ENCODE results near the gene UCK1. TPM values are rescaled to one million over a fixed set of nuclear protein-coding genes. Genes with fewer than 3 reads are reported as not detected.

Gene UCK1
- total and polyA plus RNA-seq, 10 of the 15 experiments (the other 5 are each of a cell fraction or from before 2014, with no cell fraction given): 0.31 to 27.0 (median 18.7) TPM

DNA sequence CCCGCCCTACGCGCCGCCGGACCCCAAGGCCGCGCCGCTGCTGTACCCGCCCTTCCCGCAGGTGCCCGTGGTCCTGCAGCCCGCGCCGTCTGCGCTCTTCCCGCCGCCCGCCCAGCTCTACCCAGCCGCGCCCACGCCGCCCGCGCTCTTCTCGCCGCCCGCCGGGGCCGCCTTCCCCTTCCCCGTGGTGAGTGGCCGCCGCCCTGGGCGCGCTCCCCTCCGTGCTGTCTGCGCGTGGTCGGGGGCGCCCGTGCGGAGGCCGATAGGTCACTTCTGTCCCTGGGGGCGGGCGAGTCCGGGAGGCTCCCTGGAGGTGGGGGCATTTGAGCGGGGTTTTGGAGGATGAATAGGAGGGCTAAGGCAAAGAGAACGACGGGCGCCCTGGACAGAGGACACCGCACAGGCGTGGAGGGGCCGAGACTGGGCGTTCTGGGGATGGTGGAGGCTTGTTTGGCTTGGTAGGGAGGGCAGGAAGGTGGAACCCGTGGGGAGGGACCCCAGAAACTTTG is 23.8 kb upstream of the UCK1 start:
- in situ Hi-C loops (cut with MboI) (no loop called here), intact Hi-C loops (cut with micrococcal nuclease; ENCODE audit: unreplicated experiment) (no loop called here)
- Histone ChIP-seq H3K27ac (ENCODE audit: control insufficient read depth, insufficient read depth) (no peak overlapping the region), H3K4me3 (no peak overlapping the region), H3K9ac (ENCODE audit: control insufficient read depth, insufficient read depth, low read length) (no peak overlapping the region), H3K36me3 (ENCODE audit: control insufficient read depth in 2 of 2, insufficient read depth in 2 of 2, low read length in 1 of 2) (no peaks in the 10 kb centered on the region), H4K20me1 (ENCODE audit: control insufficient read depth, insufficient read depth) (no peaks in the 10 kb centered on the region), H3K79me2 (ENCODE audit: control insufficient read depth, insufficient read depth, low read length) (no peaks in the 10 kb centered on the region), H2AFZ (ENCODE audit: control insufficient read depth, low read depth, low read length) (no peak overlapping the region), H3K27me3 (replicated peaks in 1 of 2; ENCODE audit: control insufficient read depth in 2 of 2, insufficient read depth in 2 of 2, low read length in 1 of 2) (no peaks in the 10 kb centered on the region), H3K4me2 (ENCODE audit: control insufficient read depth, insufficient read depth) (no peak overlapping the region), H3K4me1 (ENCODE audit: control insufficient read depth, insufficient read depth, low read length) (no peaks in the 10 kb centered on the region), H3K9me3 (replicated peaks; ENCODE audit: control insufficient read depth, insufficient read depth, low read length) (no peaks in the 10 kb centered on the region; the same call in 2 of the 3 replicates)
- no TSS peak for BruUV-seq (replicated peaks)
- ATAC-seq: no peak
- 53% methylated on average over 37 of the region's 54 CpGs for WGBS (ENCODE audit: insufficient coverage, insufficient replicate concordance, low lambda C conversion rate, missing lambda C conversion rate)
- ChIA-PET POLR2A (interaction anchor here (0.6 kb wide), 1 partner anchor 1299 kb away, joined by 4 read pairs; no protein-coding TSS in a partner anchor), SMC1A (ENCODE audit: uncharacterized antibody, unreplicated experiment) (no interaction called here), CTCF (no interaction called here), RAD21 (ENCODE audit: unreplicated experiment) (no interaction called here)
- no peak for DNase-seq (ENCODE audit: low read depth, low spot score)
- TF ChIP-seq CREM (IDR thresholded peaks at IDR 0.05; ENCODE audit: low read depth) (no peak), NR2F1 (conservative IDR thresholded peaks at IDR 0.05) (no peak), RUNX3 (IDR thresholded peaks at IDR 0.05; ENCODE audit: low read length) (no peak)
- TF ChIP-seq, protein P1, sequence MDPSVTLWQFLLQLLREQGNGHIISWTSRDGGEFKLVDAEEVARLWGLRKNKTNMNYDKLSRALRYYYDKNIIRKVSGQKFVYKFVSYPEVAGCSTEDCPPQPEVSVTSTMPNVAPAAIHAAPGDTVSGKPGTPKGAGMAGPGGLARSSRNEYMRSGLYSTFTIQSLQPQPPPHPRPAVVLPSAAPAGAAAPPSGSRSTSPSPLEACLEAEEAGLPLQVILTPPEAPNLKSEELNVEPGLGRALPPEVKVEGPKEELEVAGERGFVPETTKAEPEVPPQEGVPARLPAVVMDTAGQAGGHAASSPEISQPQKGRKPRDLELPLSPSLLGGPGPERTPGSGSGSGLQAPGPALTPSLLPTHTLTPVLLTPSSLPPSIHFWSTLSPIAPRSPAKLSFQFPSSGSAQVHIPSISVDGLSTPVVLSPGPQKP (IDR thresholded peaks at IDR 0.05; ENCODE audit: low read depth, low read length): no peak
- FAIRE-seq: no peak

DNA sequence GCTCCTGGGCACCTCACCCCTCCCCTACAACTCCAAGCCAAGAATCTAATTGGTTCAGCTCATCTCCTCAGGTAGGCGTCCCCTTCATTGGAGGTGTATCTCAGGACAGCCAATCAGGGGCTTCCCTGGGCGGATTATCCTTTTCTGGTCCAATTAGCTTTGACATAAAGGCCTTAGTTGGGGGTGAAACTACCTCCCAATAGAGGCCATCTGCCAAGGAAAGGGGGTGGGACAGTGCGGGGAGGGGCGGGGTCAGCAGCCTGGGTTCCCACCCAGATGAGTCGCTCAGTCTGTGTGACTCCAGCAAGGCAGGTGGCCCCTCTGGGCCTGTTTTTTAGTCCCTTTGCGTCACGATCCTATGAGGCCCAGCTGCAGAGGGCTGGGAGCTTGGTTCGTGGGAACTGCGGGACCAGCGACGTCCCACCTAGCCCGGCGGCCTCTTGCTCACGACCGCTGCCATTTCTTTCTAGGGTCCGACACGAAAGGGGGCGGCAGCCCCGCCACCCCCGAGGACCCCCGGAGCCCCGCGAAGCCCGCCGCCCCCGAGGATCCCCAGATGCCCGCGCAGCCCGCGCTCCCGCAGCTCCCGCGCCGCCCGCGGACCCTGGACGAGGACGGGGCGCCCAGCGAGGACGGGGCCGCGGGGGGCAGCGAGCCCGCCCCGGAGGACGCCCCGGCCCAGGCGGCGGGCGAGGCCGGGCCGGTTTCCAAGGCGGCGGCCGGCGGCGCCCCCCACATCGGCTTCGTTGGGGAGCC is 23.2 kb upstream of the UCK1 start:
- FAIRE-seq: no peak
- SMC1A ChIA-PET (ENCODE audit: uncharacterized antibody, unreplicated experiment): interaction anchor here (1.0 kb wide), 1 partner anchor 9 kb away, joined by 3 read pairs; the partner anchor contains the start of gene PRRT1B
- no peak overlapping the region for H3K4me3 ChIP-seq
- CTCF ChIA-PET: interaction anchor here (1.0 kb wide), 1 partner anchor 209 kb away, joined by 3 read pairs; no protein-coding TSS in a partner anchor
- H4K20me1 ChIP-seq (ENCODE audit: control insufficient read depth, insufficient read depth): no peaks in the 10 kb centered on the region
- no peaks in the 10 kb centered on the region; the same call in 2 of the 3 replicates for H3K9me3 ChIP-seq (replicated peaks; ENCODE audit: control insufficient read depth, insufficient read depth, low read length)
- no peaks in the 10 kb centered on the region for H3K4me1 ChIP-seq (ENCODE audit: control insufficient read depth, insufficient read depth, low read length)
- H3K36me3 ChIP-seq (ENCODE audit: control insufficient read depth in 2 of 2, insufficient read depth in 2 of 2, low read length in 1 of 2): no peaks in the 10 kb centered on the region
- in situ Hi-C loops (cut with MboI): no loop called here
- ATAC-seq: no peak
- intact Hi-C loops (cut with micrococcal nuclease; ENCODE audit: unreplicated experiment): no loop called here
- RAD21 ChIA-PET (ENCODE audit: unreplicated experiment): no interaction called here
- H3K27ac ChIP-seq (ENCODE audit: control insufficient read depth, insufficient read depth): no peak overlapping the region
- no peaks in the 10 kb centered on the region for H3K27me3 ChIP-seq (replicated peaks in 1 of 2; ENCODE audit: control insufficient read depth in 2 of 2, insufficient read depth in 2 of 2, low read length in 1 of 2)
- no peak overlapping the region for H3K9ac ChIP-seq (ENCODE audit: control insufficient read depth, insufficient read depth, low read length)
- BruUV-seq (replicated peaks): no TSS peak
- DNase-seq (ENCODE audit: low read depth, low spot score): no peak
- no peaks in the 10 kb centered on the region for H3K79me2 ChIP-seq (ENCODE audit: control insufficient read depth, insufficient read depth, low read length)
- POLR2A ChIA-PET: interaction anchor here (0.6 kb wide), 1 partner anchor 1298 kb away, joined by 4 read pairs; no protein-coding TSS in a partner anchor
- no peak overlapping the region for H2AFZ ChIP-seq (ENCODE audit: control insufficient read depth, low read depth, low read length)
- WGBS (ENCODE audit: insufficient coverage, insufficient replicate concordance, low lambda C conversion rate, missing lambda C conversion rate): 55% methylated on average over 6 of the region's 60 CpGs
- no peak overlapping the region for H3K4me2 ChIP-seq (ENCODE audit: control insufficient read depth, insufficient read depth)
- TF ChIP-seq RAD21 (IDR thresholded peaks at IDR 0.05; ENCODE audit: insufficient read depth, low read depth, low read length): no peak
- no peak for TF ChIP-seq POU2F2 (IDR thresholded peaks at IDR 0.05; ENCODE audit: borderline replicate concordance, low read depth, low read length)
- TF ChIP-seq HSF1 (IDR thresholded peaks at IDR 0.05; ENCODE audit: low read depth, low read length): no peak
- no peak for TF ChIP-seq MTA2 (IDR thresholded peaks at IDR 0.05; ENCODE audit: low read depth)
- TF ChIP-seq DPF2 (IDR thresholded peaks at IDR 0.05): no peak
- TF ChIP-seq KLF5 (IDR thresholded peaks at IDR 0.05; ENCODE audit: partially characterized antibody): no peak
- TF ChIP-seq, protein P1 (IDR thresholded peaks at IDR 0.05; ENCODE audit: low read depth, low read length): no peak
- no peak for TF ChIP-seq LARP7 (IDR thresholded peaks at IDR 0.05)
- no peak for TF ChIP-seq SPI1 (IDR thresholded peaks at IDR 0.05; ENCODE audit: borderline replicate concordance, insufficient read depth, low read depth, low read length)
- no peak for TF ChIP-seq RBBP5 (conservative IDR thresholded peaks at IDR 0.05)
- TF ChIP-seq CHD1 (IDR thresholded peaks at IDR 0.05; ENCODE audit: low read depth, low read length): no peak
